ENCODE measurements around the gene CDKN2AIPNL.
A peak's percentile ranks its signal among the peaks of the same experiment; 100 is the strongest.
"Not testable (repeated sequence)": the region's sequence is repeated elsewhere in the genome, so short reads cannot be mapped to it uniquely, and the experiment has no call there.

The CDKN2AIPNL gene

GRCh38 chr5:134398609-134399155 is 13.0 kb downstream of the CDKN2AIPNL start:
- no peak for DNase-seq (ENCODE audit: low spot score)

- DNase-seq (ENCODE audit: low spot score): no peak
Measured at GRCh38 chr5:134397196-134397595, 14.5 kb downstream of the CDKN2AIPNL start.

GRCh38 chr5:134396274-134396673 is 15.4 kb downstream of the CDKN2AIPNL start:
- DNase-seq (ENCODE audit: low spot score): no peak

GRCh38 chr5:134394932-134395331 is 16.7 kb downstream of the CDKN2AIPNL start:
- DNase-seq (ENCODE audit: low spot score): no peak

GRCh38 chr5:134392301-134392700 is 19.4 kb downstream of the CDKN2AIPNL start:
- DNase-seq (ENCODE audit: low spot score): no peak

- DNase-seq (ENCODE audit: low spot score): no peak
Measured at GRCh38 chr5:134387443-134387842, 24.2 kb downstream of the CDKN2AIPNL start.

- no peak for DNase-seq (ENCODE audit: low spot score)
Measured at GRCh38 chr5:134383980-134384697, 27.5 kb downstream of the CDKN2AIPNL start.

GRCh38 chr5:134382204-134382603 is 29.5 kb downstream of the CDKN2AIPNL start:
- DNase-seq (ENCODE audit: low spot score): not testable (repeated sequence)

GRCh38 chr5:134380346-134380745 is 31.3 kb downstream of the CDKN2AIPNL start:
- no peak for DNase-seq (ENCODE audit: low spot score)

- no peak for DNase-seq (ENCODE audit: low spot score)
Measured at GRCh38 chr5:134374232-134374631, 37.4 kb downstream of the CDKN2AIPNL start.

GRCh38 chr5:134373633-134374032 is 38.0 kb downstream of the CDKN2AIPNL start:
- DNase-seq (ENCODE audit: low spot score): not testable (repeated sequence)

GRCh38 chr5:134371834-134372340 is 39.8 kb downstream of the CDKN2AIPNL start:
- peak; percentile 23 for DNase-seq (ENCODE audit: low spot score)

- peak; percentile 90 for DNase-seq (ENCODE audit: low spot score)
Measured at GRCh38 chr5:134370871-134371833, 40.5 kb downstream of the CDKN2AIPNL start, which contains the start of gene UBE2B. Gene UBE2B (plus strand): TSS chr5:134371569. CDS start chr5:134371596, 27 bp downstream.

- DNase-seq (ENCODE audit: low spot score): no peak
Measured at GRCh38 chr5:134370311-134370870, 41.3 kb downstream of the CDKN2AIPNL start.

- DNase-seq (ENCODE audit: low spot score): no peak
Measured at GRCh38 chr5:134365604-134366003, 46.1 kb downstream of the CDKN2AIPNL start.

- DNase-seq (ENCODE audit: low spot score): no peak
Measured at GRCh38 chr5:134355681-134356080, 56.0 kb downstream of the CDKN2AIPNL start.

Data from HuH-7 (cell line).